Naive thymus-derived CD4-positive, alpha-beta T cell (primary cell): ENCODE measurements around the gene LHFPL2. TPM values are rescaled to one million over a fixed set of nuclear protein-coding genes. Genes with fewer than 3 reads are reported as not detected.

Experiments
- ATAC-seq: fragments of 150-1000 bp; cut with Tn5 transposase; 2 replicates; pipeline ENCODE4 v1.10.0; 2021; ENCODE audit warnings: mild to moderate bottlenecking, moderate library complexity
- CTCF ChIA-PET: fragments of 350-600 bp; sonication (Branson Sonifier 250); formaldehyde crosslinking; loops from one replicate; lab custom pipeline; 2021; ENCODE audit warnings: antibody characterized with exemption; lab: Charles Lee
- POLR2A ChIA-PET: fragments of 350-600 bp; sonication (Branson Sonifier 250); formaldehyde crosslinking; loops from one replicate; lab custom pipeline; 2021; ENCODE audit warnings: antibody characterized with exemption, inconsistent platforms; lab: Charles Lee
- DNase-seq, 9 donors: peaks; one replicate each; pipeline versions ENCODE4 v3.0.0 to v3.0.0-alpha.2; 2020 to 2022; ENCODE audit warnings: mixed read lengths in 1 of 9
- H3K27ac ChIP-seq: one replicate; pipeline ENCODE4 v1.7.0; 2013; ENCODE audit warnings: mild to moderate bottlenecking, low read depth, low read length, moderate library complexity
- H3K27me3 ChIP-seq, 2 donors: one replicate each; pipeline ENCODE4 v1.7.0; 2013; ENCODE audit warnings: low read length in 2 of 2, mild to moderate bottlenecking in 2 of 2, moderate library complexity in 2 of 2; ENCODE audit not compliant: control insufficient read depth in 2 of 2, insufficient read depth in 2 of 2
- H3K36me3 ChIP-seq, 3 experiments: 1 replicate in 2 of 3; 2 replicates in 1 of 3; pipeline ENCODE4 v1.7.0; 2013; ENCODE audit warnings: low read length in 3 of 3, mild to moderate bottlenecking in 3 of 3, moderate library complexity in 1 of 3; ENCODE audit not compliant: insufficient read depth in 3 of 3, control insufficient read depth in 2 of 3
- H3K4me1 ChIP-seq, 2 donors: one replicate each; pipeline ENCODE4 v1.7.0; 2013; ENCODE audit warnings: low read length in 2 of 2, mild to moderate bottlenecking in 2 of 2, moderate library complexity in 1 of 2; ENCODE audit not compliant: control insufficient read depth in 2 of 2, insufficient read depth in 2 of 2
- H3K4me3 ChIP-seq: 2 replicates; pipeline ENCODE4 v1.7.0; 2013; ENCODE audit warnings: mild to moderate bottlenecking, low read length
- H3K9me3 ChIP-seq, 3 experiments: 1 replicate in 2 of 3; 2 replicates in 1 of 3; pipeline ENCODE4 v1.7.0; 2013; ENCODE audit warnings: low read length in 3 of 3; ENCODE audit not compliant: control insufficient read depth in 2 of 3
- H3K27ac Mint-ChIP-seq, 9 donors: one replicate each; pipeline ENCODE4 v1.8.0; 2020 to 2022; ENCODE audit warnings: mixed read lengths in 9 of 9, mild to moderate bottlenecking in 8 of 9, moderate library complexity in 5 of 9, inconsistent platforms in 2 of 9
- H3K27me3 Mint-ChIP-seq, 5 donors: one replicate each; pipeline ENCODE4 v1.8.0; 2021 to 2022; ENCODE audit warnings: mixed read lengths in 5 of 5, mild to moderate bottlenecking in 1 of 5
- H3K36me3 Mint-ChIP-seq, 5 donors: one replicate each; pipeline ENCODE4 v1.8.0; 2020 to 2022; ENCODE audit warnings: mixed read lengths in 5 of 5, mild to moderate bottlenecking in 3 of 5, inconsistent platforms in 1 of 5
- H3K4me1 Mint-ChIP-seq, 7 donors: one replicate each; pipeline ENCODE4 v1.8.0; 2020 to 2022; ENCODE audit warnings: mixed read lengths in 7 of 7, mild to moderate bottlenecking in 3 of 7, inconsistent platforms in 1 of 7
- H3K4me3 Mint-ChIP-seq, 10 donors: one replicate each; pipeline ENCODE4 v1.8.0; 2020 to 2022; ENCODE audit warnings: mild to moderate bottlenecking in 10 of 10, mixed read lengths in 10 of 10, moderate library complexity in 6 of 10, inconsistent platforms in 2 of 10
- H3K9me3 Mint-ChIP-seq, 11 donors: one replicate each; pipeline ENCODE4 v1.8.0; 2020 to 2022; ENCODE audit warnings: mixed read lengths in 11 of 11, mild to moderate bottlenecking in 4 of 11, inconsistent platforms in 1 of 11, moderate library complexity in 1 of 11
- intact Hi-C, 2 donors: fragments of 100-400 bp; cut with micrococcal nuclease; formaldehyde crosslinking; loops; one replicate each; pipeline ENCODE4 v1.15.1; 2023
- polyA plus RNA-seq, 2 donors: library from polyadenylated mRNA; unstranded; fragments of 300-500 nt; fragmentation: Illumina TruSeq; gene quantifications; one replicate each; pipeline ENCODE4 v1.2.3, GENCODE V29; 2021
- total RNA-seq, 6 experiments: library from RNA in 5 of 6; stranded (reverse) in 5 of 6; gene quantifications; 1 replicate in 5 of 6; 2 replicates in 1 of 6; pipeline ENCODE4 v1.2.3 and lab custom pipeline; 2021 to 2026

LHFPL2 gene
- total and polyA plus RNA-seq, 7 experiments from 2014 or later: 0.37 to 2.9 (median 1.3) TPM; not detected in 1

GRCh38 chr5:78540335-78541085 lies 108.1 kb downstream of the LHFPL2 start:
- no peak overlapping the region for H3K27ac Mint-ChIP-seq
- H3K4me1 Mint-ChIP-seq: peaks cover 0 to 7% (median 0%) of the 10 kb centered on the region in 7 donors
- Histone ChIP-seq H3K27ac (no peak overlapping the region), H3K27me3 (no peaks in the 10 kb centered on the region), H3K4me3 (no peak overlapping the region), H3K4me1 (no peaks in the 10 kb centered on the region), H3K36me3 (no peaks in the 10 kb centered on the region), H3K9me3 (no peaks in the 10 kb centered on the region)
- ChIA-PET POLR2A (no interaction called here), CTCF (no interaction called here)
- intact Hi-C loops: no loop called here
- DNase-seq (no peak), ATAC-seq (peak; percentile 63)
- no peak overlapping the region for H3K4me3 Mint-ChIP-seq
- no peaks in the 10 kb centered on the region for H3K9me3 Mint-ChIP-seq
- peaks cover 0 to 11% (median 0%) of the 10 kb centered on the region in 5 donors for H3K27me3 Mint-ChIP-seq
- H3K36me3 Mint-ChIP-seq: no peaks in the 10 kb centered on the region

- POLR2A ChIA-PET: no interaction called here
- DNase-seq (no peak), ATAC-seq (no peak)
- no peak overlapping the region for H3K4me3 Mint-ChIP-seq
- Histone ChIP-seq H3K4me3 (no peak overlapping the region), H3K27me3 (no peaks in the 10 kb centered on the region), H3K36me3 (no peaks in the 10 kb centered on the region), H3K4me1 (no peaks in the 10 kb centered on the region), H3K9me3 (no peaks in the 10 kb centered on the region), H3K27ac (no peak overlapping the region)
- no peaks in the 10 kb centered on the region for H3K36me3 Mint-ChIP-seq
- no peaks in the 10 kb centered on the region for H3K9me3 Mint-ChIP-seq
- H3K27ac Mint-ChIP-seq: no peak overlapping the region
- peaks cover 0 to 7% (median 0%) of the 10 kb centered on the region in 7 donors for H3K4me1 Mint-ChIP-seq
- peaks cover 0 to 11% (median 0%) of the 10 kb centered on the region in 5 donors for H3K27me3 Mint-ChIP-seq
- CTCF ChIA-PET: no interaction called here
- intact Hi-C loops: no loop called here
Observed at GRCh38 chr5:78538240-78538850, 110.2 kb downstream of the LHFPL2 start.

- ATAC-seq: no peak
- intact Hi-C loops: no loop called here
- Histone ChIP-seq H3K27me3 (no peaks in the 10 kb centered on the region), H3K4me1 (no peaks in the 10 kb centered on the region), H3K4me3 (no peak overlapping the region), H3K36me3 (no peaks in the 10 kb centered on the region), H3K9me3 (no peaks in the 10 kb centered on the region), H3K27ac (no peak overlapping the region)
- Mint-ChIP-seq H3K27ac (no peak overlapping the region), H3K36me3 (no peaks in the 10 kb centered on the region), H3K27me3 (peaks cover 0 to 11% (median 0%) of the 10 kb centered on the region in 5 donors), H3K4me1 (peaks cover 0 to 7% (median 0%) of the 10 kb centered on the region in 7 donors), H3K4me3 (no peak overlapping the region), H3K9me3 (no peaks in the 10 kb centered on the region)
- no peak for DNase-seq
- ChIA-PET POLR2A (no interaction called here), CTCF (no interaction called here)
Observed at GRCh38 chr5:78537821-78538220, 110.8 kb downstream of the LHFPL2 start.

GRCh38 chr5:78537411-78537810 lies 111.2 kb downstream of the LHFPL2 start:
- DNase-seq: no peak
- Mint-ChIP-seq H3K27me3 (peaks cover 0 to 8% (median 0%) of the 10 kb centered on the region in 5 donors), H3K4me3 (no peak overlapping the region), H3K36me3 (no peaks in the 10 kb centered on the region), H3K4me1 (peaks cover 0 to 7% (median 0%) of the 10 kb centered on the region in 7 donors), H3K27ac (no peak overlapping the region), H3K9me3 (no peaks in the 10 kb centered on the region)
- Histone ChIP-seq H3K27ac (no peak overlapping the region), H3K36me3 (no peaks in the 10 kb centered on the region), H3K27me3 (no peaks in the 10 kb centered on the region), H3K4me3 (no peak overlapping the region), H3K9me3 (no peaks in the 10 kb centered on the region), H3K4me1 (no peaks in the 10 kb centered on the region)
- ChIA-PET CTCF (no interaction called here), POLR2A (no interaction called here)
- intact Hi-C loops: no loop called here
- ATAC-seq: no peak

- H3K9me3 ChIP-seq: no peaks in the 10 kb centered on the region
- no peak overlapping the region for H3K27ac ChIP-seq
- H3K4me1 Mint-ChIP-seq: peaks cover 0 to 7% (median 0%) of the 10 kb centered on the region in 7 donors
- H3K9me3 Mint-ChIP-seq: no peaks in the 10 kb centered on the region
- CTCF ChIA-PET: no interaction called here
- intact Hi-C loops: no loop called here
- POLR2A ChIA-PET: no interaction called here
- no peaks in the 10 kb centered on the region for H3K36me3 ChIP-seq
- H3K27ac Mint-ChIP-seq: no peak overlapping the region
- no peak overlapping the region for H3K4me3 Mint-ChIP-seq
- H3K4me3 ChIP-seq: no peak overlapping the region
- ATAC-seq (no peak), DNase-seq (no peak)
- H3K4me1 ChIP-seq: no peaks in the 10 kb centered on the region
- no peaks in the 10 kb centered on the region for H3K27me3 ChIP-seq
- no peaks in the 10 kb centered on the region for H3K36me3 Mint-ChIP-seq
- H3K27me3 Mint-ChIP-seq: peaks cover 0 to 8% (median 0%) of the 10 kb centered on the region in 5 donors
Observed at GRCh38 chr5:78536661-78537196, 111.8 kb downstream of the LHFPL2 start.

GRCh38 chr5:78534905-78535200 lies 113.7 kb downstream of the LHFPL2 start:
- Histone ChIP-seq H3K27ac (no peak overlapping the region), H3K9me3 (no peaks in the 10 kb centered on the region), H3K4me1 (no peaks in the 10 kb centered on the region), H3K36me3 (no peaks in the 10 kb centered on the region), H3K4me3 (no peak overlapping the region), H3K27me3 (no peaks in the 10 kb centered on the region)
- ATAC-seq (no peak), DNase-seq (no peak)
- Mint-ChIP-seq H3K27ac (no peak overlapping the region), H3K9me3 (no peaks in the 10 kb centered on the region), H3K27me3 (peaks cover 0 to 8% (median 0%) of the 10 kb centered on the region in 5 donors), H3K4me1 (peaks cover 0 to 4% (median 0%) of the 10 kb centered on the region in 7 donors), H3K36me3 (no peaks in the 10 kb centered on the region), H3K4me3 (no peak overlapping the region)
- ChIA-PET POLR2A (no interaction called here), CTCF (no interaction called here)
- intact Hi-C loops: no loop called here
